VCaP (cell line): ENCODE results near the gene MAU2.

Experiments
- H3K27ac ChIP-seq: fragments of 450-650 bp; 2 replicates; pipeline ENCODE4 v1.5.1; 2017
- CTCF ChIP-seq: fragments of 450-650 bp; conservative IDR thresholded peaks from 2 replicates; pipeline ENCODE4 v1.5.1; 2017; ENCODE audit warnings: mild to moderate bottlenecking, moderate library complexity

MAU2 gene

GRCh38 chr19:19320361-19321140 lies at the start of gene MAU2, which contains the start of gene SUGP1:
TSS of gene MAU2 (plus strand) at chr19:19320829. CDS start at chr19:19320860, 31 bp downstream.
TSS of gene SUGP1 (minus strand) at chr19:19320509. CDS start at chr19:19320496, 13 bp downstream.
- no peak for TF ChIP-seq CTCF
- H3K27ac ChIP-seq, result peak within 1 kb of the TSS; percentile 90

- H3K27ac ChIP-seq, result no peak overlapping the region
- TF ChIP-seq CTCF, result no peak
Measured at GRCh38 chr19:19271828-19272599, 48.6 kb upstream of the MAU2 start.

- TF ChIP-seq CTCF, result no peak
- H3K27ac ChIP-seq, result no peak overlapping the region
Measured at GRCh38 chr19:19274146-19274545, 46.5 kb upstream of the MAU2 start.

GRCh38 chr19:19274716-19275565 lies 45.7 kb upstream of the MAU2 start:
- TF ChIP-seq CTCF, result no peak
- no peak overlapping the region for H3K27ac ChIP-seq

- TF ChIP-seq CTCF, result no peak
- H3K27ac ChIP-seq, result no peak overlapping the region
Measured at GRCh38 chr19:19276386-19276785, 44.2 kb upstream of the MAU2 start.

- H3K27ac ChIP-seq, result no peak overlapping the region
- no peak for TF ChIP-seq CTCF
Measured at GRCh38 chr19:19276851-19277250, 43.8 kb upstream of the MAU2 start.

GRCh38 chr19:19278315-19278714 lies 42.3 kb upstream of the MAU2 start:
- no peak overlapping the region for H3K27ac ChIP-seq
- no peak for TF ChIP-seq CTCF
